ENCODE measurements around the gene ERG.

The ERG gene

DNA sequence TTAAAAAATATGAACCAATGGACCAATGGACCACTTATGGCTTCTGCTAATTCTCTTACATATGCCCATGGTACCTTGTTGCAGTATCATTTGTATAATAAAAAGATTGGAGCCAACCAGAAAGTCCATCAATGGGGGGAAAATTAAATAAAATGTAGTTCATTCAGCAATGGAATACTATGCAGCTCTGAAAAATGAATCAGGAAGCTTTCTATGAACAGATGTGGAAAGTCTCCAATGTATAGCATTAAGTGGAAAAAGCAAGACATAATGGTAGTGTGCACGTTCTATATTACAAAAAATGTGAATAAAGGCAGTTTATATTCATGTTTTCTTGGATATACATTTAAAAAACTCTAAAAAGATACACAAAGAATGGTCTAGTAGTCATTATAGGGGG lies 140.2 kb downstream of the ERG start:
- TF ChIP-seq, protein P1, sequence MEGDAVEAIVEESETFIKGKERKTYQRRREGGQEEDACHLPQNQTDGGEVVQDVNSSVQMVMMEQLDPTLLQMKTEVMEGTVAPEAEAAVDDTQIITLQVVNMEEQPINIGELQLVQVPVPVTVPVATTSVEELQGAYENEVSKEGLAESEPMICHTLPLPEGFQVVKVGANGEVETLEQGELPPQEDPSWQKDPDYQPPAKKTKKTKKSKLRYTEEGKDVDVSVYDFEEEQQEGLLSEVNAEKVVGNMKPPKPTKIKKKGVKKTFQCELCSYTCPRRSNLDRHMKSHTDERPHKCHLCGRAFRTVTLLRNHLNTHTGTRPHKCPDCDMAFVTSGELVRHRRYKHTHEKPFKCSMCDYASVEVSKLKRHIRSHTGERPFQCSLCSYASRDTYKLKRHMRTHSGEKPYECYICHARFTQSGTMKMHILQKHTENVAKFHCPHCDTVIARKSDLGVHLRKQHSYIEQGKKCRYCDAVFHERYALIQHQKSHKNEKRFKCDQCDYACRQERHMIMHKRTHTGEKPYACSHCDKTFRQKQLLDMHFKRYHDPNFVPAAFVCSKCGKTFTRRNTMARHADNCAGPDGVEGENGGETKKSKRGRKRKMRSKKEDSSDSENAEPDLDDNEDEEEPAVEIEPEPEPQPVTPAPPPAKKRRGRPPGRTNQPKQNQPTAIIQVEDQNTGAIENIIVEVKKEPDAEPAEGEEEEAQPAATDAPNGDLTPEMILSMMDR (IDR thresholded peaks at IDR 0.05; ENCODE audit: low read depth, low read length), result no peak
- TF ChIP-seq MYC (IDR thresholded peaks at IDR 0.05; ENCODE audit: low read depth, low read length) (no peak), POLR2A (IDR thresholded peaks at IDR 0.05; ENCODE audit: extremely low read depth, insufficient read length) (no peak)
- TF ChIP-seq, protein P2, sequence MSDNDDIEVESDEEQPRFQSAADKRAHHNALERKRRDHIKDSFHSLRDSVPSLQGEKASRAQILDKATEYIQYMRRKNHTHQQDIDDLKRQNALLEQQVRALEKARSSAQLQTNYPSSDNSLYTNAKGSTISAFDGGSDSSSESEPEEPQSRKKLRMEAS (IDR thresholded peaks at IDR 0.05; ENCODE audit: low read depth, low read length), result no peak
- no peak overlapping the region for H3K4me3 ChIP-seq (ENCODE audit: low read depth, low read length)
- no peak for DNase-seq (ENCODE audit: low read depth)

DNA sequence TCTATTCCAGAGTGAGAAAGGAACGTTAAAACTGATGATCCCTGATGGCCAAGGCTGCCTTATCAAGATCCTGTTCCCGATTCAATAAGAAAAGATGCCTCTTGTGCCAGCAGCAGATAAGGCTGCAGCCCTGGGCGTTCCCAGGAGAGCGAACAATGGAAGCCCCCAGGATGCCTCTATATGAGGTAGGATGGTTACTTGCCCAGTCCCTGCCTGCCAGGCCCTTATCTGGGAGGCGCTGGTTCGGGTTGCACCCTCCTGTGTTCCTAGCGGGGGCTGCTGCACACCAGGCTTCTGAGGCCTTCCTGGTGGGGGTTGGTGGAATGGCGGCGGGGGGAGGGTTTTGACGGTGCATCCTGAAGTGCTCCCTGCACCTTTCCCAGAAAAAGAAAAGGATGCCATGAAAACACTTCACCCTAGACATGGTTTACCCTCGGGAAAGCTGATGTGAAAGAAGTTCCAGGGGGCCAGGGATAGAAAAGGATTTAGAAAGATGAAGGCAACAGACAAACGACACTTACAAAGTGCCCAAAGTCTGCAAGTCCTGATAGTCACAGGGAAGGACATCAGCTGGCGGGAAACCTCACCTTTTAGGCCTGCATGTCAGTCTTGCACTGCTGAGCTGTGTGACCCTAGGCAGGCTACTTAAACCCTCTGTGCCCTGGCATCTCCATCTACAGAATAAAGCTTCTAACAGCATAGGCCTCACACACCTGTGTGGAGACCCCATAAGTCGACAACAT lies 141.2 kb downstream of the ERG start:
- TF ChIP-seq, protein P2 (IDR thresholded peaks at IDR 0.05; ENCODE audit: low read depth, low read length), result no peak
- TF ChIP-seq, protein P1 (IDR thresholded peaks at IDR 0.05; ENCODE audit: low read depth, low read length), result no peak
- no peak for TF ChIP-seq POLR2A (IDR thresholded peaks at IDR 0.05; ENCODE audit: extremely low read depth, insufficient read length)
- no peak for TF ChIP-seq MYC (IDR thresholded peaks at IDR 0.05; ENCODE audit: low read depth, low read length)
- DNase-seq (ENCODE audit: low read depth), result no peak
- H3K4me3 ChIP-seq (ENCODE audit: low read depth, low read length), result no peak overlapping the region

DNA sequence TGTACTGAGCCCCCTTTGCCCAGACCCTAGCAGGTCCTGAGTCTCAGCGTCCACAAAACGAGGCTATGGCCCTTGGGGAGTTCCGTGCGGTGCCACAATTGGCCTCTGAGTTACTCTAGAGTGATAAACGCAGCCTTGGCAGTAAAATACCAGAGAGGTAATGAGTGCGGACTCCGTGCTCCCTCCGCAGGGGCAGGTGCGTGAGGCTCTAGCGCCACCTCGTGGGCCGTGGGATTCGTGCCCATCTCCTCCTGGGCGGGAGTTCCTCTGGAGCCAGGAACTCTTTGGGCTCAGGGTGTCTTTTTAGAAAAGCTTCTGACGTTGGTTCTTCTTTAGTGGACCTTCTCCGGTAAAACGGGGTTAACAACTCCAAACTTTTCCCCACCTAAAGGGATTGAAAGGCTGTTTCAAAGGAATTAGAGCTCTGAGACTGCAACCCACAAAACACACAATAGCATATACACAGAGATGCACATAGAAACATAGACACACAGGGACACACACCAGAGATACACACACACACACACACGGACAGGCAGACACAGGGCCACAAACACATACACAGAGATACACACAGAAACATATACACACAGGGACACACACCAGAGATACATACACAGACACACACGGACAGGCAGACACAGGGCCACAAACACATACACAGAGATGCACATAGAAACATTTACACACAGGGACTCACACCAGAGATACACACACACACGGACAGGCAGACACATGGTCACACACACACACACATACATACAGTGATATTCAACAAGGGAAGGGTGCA lies 142.1 kb downstream of the ERG start:
- peak; percentile 74 for DNase-seq (ENCODE audit: low read depth)
- no peak overlapping the region for H3K4me3 ChIP-seq (ENCODE audit: low read depth, low read length)
- TF ChIP-seq MYC (IDR thresholded peaks at IDR 0.05; ENCODE audit: low read depth, low read length), result peak; percentile 52; the same call in 1 of the 2 replicates
- TF ChIP-seq, protein P2 (IDR thresholded peaks at IDR 0.05; ENCODE audit: low read depth, low read length), result peak; percentile 73
- TF ChIP-seq POLR2A (IDR thresholded peaks at IDR 0.05; ENCODE audit: extremely low read depth, insufficient read length), result no peak
- TF ChIP-seq, protein P1 (IDR thresholded peaks at IDR 0.05; ENCODE audit: low read depth, low read length), result peak; percentile 87

GRCh38 chr21:38355353-38355752 lies 142.9 kb downstream of the ERG start:
- DNase-seq (ENCODE audit: low read depth), result no peak
- TF ChIP-seq, protein P2 (IDR thresholded peaks at IDR 0.05; ENCODE audit: low read depth, low read length), result no peak
- no peak for TF ChIP-seq MYC (IDR thresholded peaks at IDR 0.05; ENCODE audit: low read depth, low read length)
- TF ChIP-seq POLR2A (IDR thresholded peaks at IDR 0.05; ENCODE audit: extremely low read depth, insufficient read length), result no peak
- TF ChIP-seq, protein P1 (IDR thresholded peaks at IDR 0.05; ENCODE audit: low read depth, low read length), result no peak
- no peak overlapping the region for H3K4me3 ChIP-seq (ENCODE audit: low read depth, low read length)

GRCh38 chr21:38354746-38355145 lies 143.5 kb downstream of the ERG start:
- DNase-seq (ENCODE audit: low read depth), result no peak
- no peak overlapping the region for H3K4me3 ChIP-seq (ENCODE audit: low read depth, low read length)
- TF ChIP-seq, protein P2 (IDR thresholded peaks at IDR 0.05; ENCODE audit: low read depth, low read length), result no peak
- TF ChIP-seq POLR2A (IDR thresholded peaks at IDR 0.05; ENCODE audit: extremely low read depth, insufficient read length) (no peak), MYC (IDR thresholded peaks at IDR 0.05; ENCODE audit: low read depth, low read length) (no peak)
- TF ChIP-seq, protein P1 (IDR thresholded peaks at IDR 0.05; ENCODE audit: low read depth, low read length), result no peak
